T-cell (primary cell): ENCODE results near the gene PPP1R17. TPM values are rescaled to one million over a fixed set of nuclear protein-coding genes. Genes with fewer than 3 reads are reported as not detected.

Experiments
- ATAC-seq, 4 experiments: fragments of 200-7000 bp in 3 of 4; fragments of 150-1000 bp in 1 of 4; cut with Tn5 transposase; replicated peaks in 1 of 4; 1 replicate in 3 of 4; 2 replicates in 1 of 4; pipeline ENCODE4 v1.10.0; 2021; ENCODE audit warnings: moderate library complexity in 3 of 4, mild to moderate bottlenecking in 2 of 4, moderate number of reproducible peaks in 1 of 4
- CTCF ChIA-PET, 2 donors: fragments of 300-600 bp; sonication (Branson Sonifier 250); formaldehyde crosslinking; loops; one replicate each; lab custom pipeline; 2022; ENCODE audit warnings: antibody characterized with exemption in 2 of 2; lab: Charles Lee
- POLR2A ChIA-PET, 2 donors: fragments of 300-600 bp; sonication (Branson Sonifier 250); formaldehyde crosslinking; loops; one replicate each; lab custom pipeline; 2022; ENCODE audit warnings: antibody characterized with exemption in 2 of 2; lab: Charles Lee
- DNase-seq, 35 experiments: peaks; one replicate each; pipeline versions ENCODE4 v3.0.0 to v3.0.0-alpha.2; 2013 to 2023
- H3K27ac ChIP-seq: one replicate; pipeline ENCODE4 v1.5.1; 2013; ENCODE audit warnings: low read length
- H3K27me3 ChIP-seq, 2 experiments: replicated peaks in 1 of 2; 1 replicate in 1 of 2; 2 replicates in 1 of 2; pipeline versions ENCODE4 v1.6.1 to v1.7.0; 2013; ENCODE audit warnings: low read length in 1 of 2, mixed read lengths in 1 of 2; ENCODE audit not compliant: control insufficient read depth in 2 of 2, insufficient read depth in 2 of 2; ENCODE audit errors: extremely low read depth in 1 of 2
- H3K36me3 ChIP-seq, 2 donors: 1 replicate in 1 of 2; 2 replicates in 1 of 2; pipeline versions ENCODE4 v1.6.1 to v1.7.0; 2013; ENCODE audit warnings: low read length in 1 of 2; ENCODE audit not compliant: control insufficient read depth in 2 of 2, insufficient read depth in 1 of 2; ENCODE audit errors: extremely low read depth in 1 of 2
- H3K4me1 ChIP-seq, 2 experiments: 1 replicate in 1 of 2; 2 replicates in 1 of 2; pipeline versions ENCODE4 v1.6.1 to v1.7.0; 2013; ENCODE audit warnings: low read length in 2 of 2, mixed read lengths in 1 of 2; ENCODE audit not compliant: insufficient read depth in 2 of 2, control insufficient read depth in 1 of 2; ENCODE audit errors: extremely low read depth in 1 of 2
- H3K4me3 ChIP-seq, 2 donors: 1 replicate in 1 of 2; 2 replicates in 1 of 2; pipeline versions ENCODE4 v1.5.1 to v1.7.0; 2013; ENCODE audit warnings: mild to moderate bottlenecking in 2 of 2, low read length in 1 of 2, moderate library complexity in 1 of 2; ENCODE audit not compliant: control insufficient read depth in 1 of 2; ENCODE audit errors: extremely low read depth in 1 of 2
- H3K9me3 ChIP-seq: 2 replicates; pipeline ENCODE4 v1.7.0; 2013
- H3K27ac Mint-ChIP-seq, 2 donors: one replicate each; pipeline ENCODE4 v1.8.0; 2020 to 2021; ENCODE audit warnings: mild to moderate bottlenecking in 2 of 2, mixed read lengths in 2 of 2
- H3K27me3 Mint-ChIP-seq, 2 donors: one replicate each; pipeline ENCODE4 v1.8.0; 2021 to 2022; ENCODE audit warnings: mixed read lengths in 2 of 2
- H3K36me3 Mint-ChIP-seq: one replicate; pipeline ENCODE4 v1.8.0; 2021; ENCODE audit warnings: mixed read lengths
- H3K4me1 Mint-ChIP-seq, 3 donors: one replicate each; pipeline ENCODE4 v1.8.0; 2020 to 2022; ENCODE audit warnings: mixed read lengths in 3 of 3, mild to moderate bottlenecking in 1 of 3
- H3K4me3 Mint-ChIP-seq, 3 donors: one replicate each; pipeline ENCODE4 v1.8.0; 2020 to 2022; ENCODE audit warnings: mild to moderate bottlenecking in 3 of 3, mixed read lengths in 3 of 3, moderate library complexity in 3 of 3
- H3K9me3 Mint-ChIP-seq, 3 donors: one replicate each; pipeline ENCODE4 v1.8.0; 2020 to 2022; ENCODE audit warnings: mixed read lengths in 3 of 3
- WGBS: methylation state at CpG from one replicate; pipeline ENCODE4 v1.1.5; 2013; ENCODE audit warnings: missing lambda C conversion rate; ENCODE audit not compliant: insufficient coverage; 5-methylcytosine and 5-hydroxymethylcytosine counted together
- total RNA-seq, 35 experiments: library from RNA in 6 of 35; stranded (reverse) in 6 of 35; fragments of 120-200 nt in 1 of 35; gene quantifications; one replicate each; pipeline versions ENCODE4 v1.2.1 to v1.2.4 and lab custom pipeline; 2013 to 2026

The PPP1R17 gene
- not detected for total RNA-seq
- not detected for total RNA-seq (2013)
- total RNA-seq (lab: John Stamatoyannopoulos, UW) = 0 to 0.13 (median 0) reads per million in 29 experiments

- ChIA-PET CTCF (no interaction called here), POLR2A (no interaction called here)
- no peaks in the 10 kb centered on the region for H3K4me1 ChIP-seq
- H3K27ac ChIP-seq = no peak within 1 kb of the TSS
- Mint-ChIP-seq H3K27ac (no peak within 1 kb of the TSS), H3K36me3 (no peaks in the 10 kb centered on the region), H3K9me3 (peaks cover 0 to 10% (median 9%) of the 10 kb centered on the region in 3 donors), H3K4me3 (no peak within 1 kb of the TSS), H3K4me1 (no peaks in the 10 kb centered on the region), H3K27me3 (peaks cover 0 to 4% of the 10 kb centered on the region in 2 donors)
- ATAC-seq (no peak), DNase-seq (no peak)
- H3K4me3 ChIP-seq = no peak within 1 kb of the TSS
- peaks cover 0 to 2% of the 10 kb centered on the region in 2 experiments for H3K27me3 ChIP-seq
- H3K9me3 ChIP-seq = no peaks in the 10 kb centered on the region
- 57% methylated on average over 5 of the region's 14 CpGs for WGBS
- no peaks in the 10 kb centered on the region for H3K36me3 ChIP-seq
Measured at GRCh38 chr7:31687024-31687748, at the start of gene PPP1R17. Gene PPP1R17 (plus strand): TSS chr7:31687215. CDS start chr7:31692442, 5,227 bp downstream.

DNA sequence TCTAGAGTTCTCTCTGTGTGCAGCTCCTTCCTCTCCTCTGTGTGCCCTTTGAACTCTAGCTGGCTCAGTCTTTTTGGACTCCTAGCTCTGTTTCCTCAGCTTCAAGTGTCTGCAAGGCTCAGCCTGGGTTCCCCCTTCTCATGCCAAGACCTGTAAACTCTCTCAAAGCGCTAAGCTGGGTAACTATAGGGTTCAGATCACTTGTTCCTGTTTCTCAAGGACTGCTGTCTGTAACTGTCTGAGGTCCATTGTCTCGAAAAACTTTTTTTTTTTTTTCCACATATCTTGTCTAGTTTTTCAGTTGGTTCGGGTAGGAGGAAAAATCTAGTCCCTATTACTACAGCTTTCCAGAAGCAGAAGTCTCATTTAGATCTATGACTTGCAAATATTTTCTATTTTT, 46.6 kb upstream of the PPP1R17 start:
- DNase-seq (no peak), ATAC-seq (no peak)
- H3K9me3 ChIP-seq = no peaks in the 10 kb centered on the region
- no peaks in the 10 kb centered on the region for H3K36me3 ChIP-seq
- WGBS = no CpG with 5 or more reads among the region's 3 CpGs
- no peak overlapping the region for H3K27ac ChIP-seq
- CTCF ChIA-PET = interaction anchor here in 1 of 2 donors (0.7 kb wide), 1 partner anchor 85 kb away, joined by 3 read pairs; no protein-coding TSS in a partner anchor
- POLR2A ChIA-PET = no interaction called here
- Mint-ChIP-seq H3K4me3 (no peak overlapping the region), H3K27ac (no peak overlapping the region), H3K9me3 (no peaks in the 10 kb centered on the region), H3K36me3 (no peaks in the 10 kb centered on the region), H3K4me1 (no peaks in the 10 kb centered on the region), H3K27me3 (no peaks in the 10 kb centered on the region)
- H3K4me3 ChIP-seq = no peak overlapping the region
- H3K4me1 ChIP-seq = no peaks in the 10 kb centered on the region
- H3K27me3 ChIP-seq = no peaks in the 10 kb centered on the region

- no peaks in the 10 kb centered on the region for H3K4me1 ChIP-seq
- ChIA-PET POLR2A (no interaction called here), CTCF (no interaction called here)
- H3K9me3 ChIP-seq = no peaks in the 10 kb centered on the region
- H3K27ac ChIP-seq = no peak overlapping the region
- DNase-seq (no peak), ATAC-seq (no peak)
- no peaks in the 10 kb centered on the region for H3K27me3 ChIP-seq
- no peak overlapping the region for H3K27ac Mint-ChIP-seq
- no peak overlapping the region for H3K4me3 ChIP-seq
- H3K4me1 Mint-ChIP-seq = no peaks in the 10 kb centered on the region
- no peak overlapping the region for H3K4me3 Mint-ChIP-seq
- H3K27me3 Mint-ChIP-seq = no peaks in the 10 kb centered on the region
- 40% methylated on average over 5 of the region's 5 CpGs for WGBS
- H3K36me3 ChIP-seq = no peaks in the 10 kb centered on the region
- no peaks in the 10 kb centered on the region for H3K9me3 Mint-ChIP-seq
- no peaks in the 10 kb centered on the region for H3K36me3 Mint-ChIP-seq
Measured at GRCh38 chr7:31642681-31643115, 44.3 kb upstream of the PPP1R17 start.

GRCh38 chr7:31646942-31647341, 40.1 kb upstream of the PPP1R17 start:
- H3K4me1 Mint-ChIP-seq = no peaks in the 10 kb centered on the region
- WGBS = 100% methylated on average over 1 of the region's 4 CpGs

GRCh38 chr7:31647511-31647910, 39.5 kb upstream of the PPP1R17 start:
- Mint-ChIP-seq H3K27me3 (no peaks in the 10 kb centered on the region), H3K4me1 (no peaks in the 10 kb centered on the region), H3K36me3 (no peaks in the 10 kb centered on the region), H3K9me3 (peaks cover 0 to 3% (median 0%) of the 10 kb centered on the region in 3 donors), H3K4me3 (no peak overlapping the region), H3K27ac (no peak overlapping the region)
- WGBS = no CpG with 5 or more reads among the region's 7 CpGs
- no peaks in the 10 kb centered on the region for H3K27me3 ChIP-seq
- no peaks in the 10 kb centered on the region for H3K4me1 ChIP-seq
- ChIA-PET CTCF (no interaction called here), POLR2A (no interaction called here)
- H3K27ac ChIP-seq = no peak overlapping the region
- DNase-seq (no peak), ATAC-seq (no peak)
- no peaks in the 10 kb centered on the region for H3K36me3 ChIP-seq
- H3K4me3 ChIP-seq = no peak overlapping the region
- no peaks in the 10 kb centered on the region for H3K9me3 ChIP-seq

More at GRCh38 chr7:31646942-31647341, 40.1 kb upstream of the PPP1R17 start:
- no peaks in the 10 kb centered on the region for H3K9me3 ChIP-seq
- H3K4me1 ChIP-seq = no peaks in the 10 kb centered on the region
- POLR2A ChIA-PET = no interaction called here
- H3K27me3 ChIP-seq = no peaks in the 10 kb centered on the region
- Mint-ChIP-seq H3K4me3 (no peak overlapping the region), H3K27ac (no peak overlapping the region), H3K27me3 (no peaks in the 10 kb centered on the region), H3K36me3 (no peaks in the 10 kb centered on the region), H3K9me3 (peaks cover 0 to 3% (median 0%) of the 10 kb centered on the region in 3 donors)
- H3K4me3 ChIP-seq = no peak overlapping the region
- H3K27ac ChIP-seq = no peak overlapping the region
- no peaks in the 10 kb centered on the region for H3K36me3 ChIP-seq
- ATAC-seq (no peak), DNase-seq (no peak)
- CTCF ChIA-PET = no interaction called here

GRCh38 chr7:31648288-31648687, 38.7 kb upstream of the PPP1R17 start:
- Mint-ChIP-seq H3K4me3 (no peak overlapping the region), H3K27me3 (no peaks in the 10 kb centered on the region), H3K36me3 (no peaks in the 10 kb centered on the region), H3K27ac (no peak overlapping the region), H3K4me1 (no peaks in the 10 kb centered on the region), H3K9me3 (peaks cover 0 to 3% (median 3%) of the 10 kb centered on the region in 3 donors)
- WGBS = no CpG with 5 or more reads among the region's 1 CpG
- no peak for DNase-seq
- Histone ChIP-seq H3K27ac (no peak overlapping the region), H3K9me3 (no peaks in the 10 kb centered on the region), H3K4me1 (no peaks in the 10 kb centered on the region), H3K27me3 (no peaks in the 10 kb centered on the region), H3K4me3 (no peak overlapping the region), H3K36me3 (no peaks in the 10 kb centered on the region)
- ATAC-seq = no peak
- CTCF ChIA-PET = no interaction called here
- POLR2A ChIA-PET = no interaction called here
